Measurements from ENCODE around the gene SAP30BP.
"Not testable (repeated sequence)": the region's sequence is repeated elsewhere in the genome, so short reads cannot be mapped to it uniquely, and the experiment has no call there.

Gene SAP30BP

DNA sequence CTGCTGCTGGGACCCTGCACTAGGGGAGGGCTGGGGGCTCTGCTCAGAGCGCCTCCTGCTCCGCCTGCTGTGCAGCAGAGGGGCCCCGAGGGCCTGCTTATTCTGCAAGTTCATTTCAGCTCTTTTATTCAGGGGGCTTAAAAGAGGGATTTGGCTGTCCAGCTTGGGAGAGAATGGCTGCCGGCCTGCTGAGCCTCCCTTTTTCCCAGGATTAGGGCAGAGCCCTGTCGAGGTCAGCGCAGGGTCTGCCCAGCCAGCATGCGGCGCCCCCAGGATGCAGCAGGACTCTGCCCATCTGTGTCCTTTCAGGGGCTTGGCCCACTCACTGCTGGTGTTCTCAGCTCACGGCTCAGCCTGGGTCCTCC is 32.8 kb upstream of the SAP30BP start:
- DNase-seq: no peak

DNA sequence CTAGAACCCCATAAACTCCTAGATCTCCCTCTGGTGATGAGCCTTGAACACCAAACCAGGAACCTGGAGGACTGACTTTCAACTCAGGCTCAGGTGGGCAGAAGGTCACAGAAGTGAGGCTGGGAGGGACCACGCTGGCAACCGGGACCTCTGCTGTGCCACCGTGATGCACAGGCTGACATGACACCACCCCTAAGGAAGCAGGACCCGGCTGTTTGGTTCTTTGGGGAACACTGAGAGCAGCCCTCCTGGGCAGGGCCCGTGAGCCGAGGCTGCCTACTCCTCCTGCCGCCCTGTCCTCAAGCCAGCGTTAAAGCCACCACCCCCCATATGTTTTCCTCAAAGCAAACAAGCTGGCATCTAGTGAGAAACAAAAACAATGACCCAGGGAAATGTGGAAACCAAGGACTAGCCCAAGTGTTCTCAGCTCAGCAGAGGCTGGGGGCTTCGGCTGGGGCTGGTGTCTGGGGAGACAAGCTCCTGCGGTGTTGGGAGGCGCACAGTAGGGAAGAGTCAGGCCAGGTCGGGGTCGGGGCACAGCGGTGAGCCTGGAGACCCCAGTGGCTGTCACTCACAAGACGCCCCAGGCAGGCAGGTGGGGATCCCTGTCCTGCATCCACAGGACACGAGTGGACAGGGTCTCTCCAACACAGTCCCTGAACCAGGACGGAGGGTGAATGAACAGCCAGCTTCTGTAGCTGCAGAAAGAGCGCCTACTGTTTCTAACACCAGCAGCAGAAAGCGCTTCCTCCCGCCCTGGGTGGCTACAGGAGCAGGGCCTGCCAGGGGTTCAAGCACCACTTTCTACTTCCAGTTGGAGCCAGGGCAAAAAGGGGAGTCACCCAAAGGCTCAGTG is 32.2 kb upstream of the SAP30BP start:
- no peak for DNase-seq

DNA sequence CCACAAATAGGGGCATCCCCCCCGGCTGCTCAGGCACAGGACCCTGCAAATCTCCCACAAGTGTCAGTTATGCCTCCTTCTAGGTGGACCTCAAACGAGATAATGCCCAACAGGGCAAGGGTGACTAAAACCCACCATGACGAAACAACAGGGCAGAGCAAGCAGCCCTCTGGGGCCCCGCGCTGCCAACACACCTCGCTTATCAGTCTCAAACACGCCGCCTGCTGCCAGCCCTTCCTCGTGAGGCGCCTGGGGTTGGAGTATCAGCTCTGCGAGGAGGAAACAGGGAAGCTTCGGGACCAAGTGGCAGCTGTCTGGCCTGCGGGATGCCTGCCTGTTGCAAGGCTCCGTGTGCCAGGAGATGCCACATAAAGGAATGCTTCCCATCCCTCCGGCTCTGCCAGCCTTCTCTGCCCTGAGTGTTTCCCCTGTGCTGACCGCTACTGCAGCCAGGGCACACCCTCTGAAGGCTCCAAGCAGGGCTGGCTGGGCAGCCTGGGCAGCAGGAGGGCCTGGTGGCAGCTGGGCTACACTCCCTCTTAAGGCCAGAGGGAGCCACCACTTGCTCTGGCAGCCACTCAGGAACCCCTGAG is 31.4 kb upstream of the SAP30BP start:
- no peak for DNase-seq

DNA sequence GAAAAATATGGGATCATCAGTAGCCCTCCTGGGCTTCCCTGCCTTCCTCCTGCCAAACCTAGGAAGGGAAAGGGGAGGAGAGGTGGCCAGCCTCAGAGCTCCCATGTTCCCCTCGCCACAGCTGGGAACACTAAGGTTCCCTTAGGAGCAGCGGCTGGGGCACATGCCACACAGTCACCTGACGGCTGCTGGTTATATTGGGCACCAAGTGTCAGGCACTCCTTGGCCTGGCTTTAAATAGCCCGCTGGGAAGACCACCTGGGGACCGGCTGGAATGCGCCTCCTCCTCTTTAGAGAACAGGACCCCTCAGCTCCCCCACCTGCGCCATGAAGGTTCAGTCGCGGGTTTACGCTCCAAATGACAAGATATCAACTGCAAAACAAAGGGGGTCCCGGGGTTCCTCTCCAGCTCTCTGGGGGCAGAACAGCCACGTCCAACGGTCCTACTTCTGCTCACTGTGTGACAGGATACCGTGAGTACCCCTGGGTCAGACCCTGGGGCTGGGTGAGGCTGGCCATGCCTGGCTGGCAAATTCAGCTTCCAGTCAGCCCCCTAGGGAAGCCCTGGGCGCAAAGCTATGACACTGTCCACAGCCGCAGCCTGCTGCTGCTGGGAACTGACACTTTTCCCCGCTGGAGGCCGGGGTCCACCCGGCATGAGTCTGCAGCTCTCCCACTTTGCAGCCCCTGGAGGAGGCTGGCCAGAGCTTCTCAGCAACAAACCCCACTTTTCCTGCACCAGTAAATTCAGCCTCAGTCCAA is 30.6 kb upstream of the SAP30BP start:
- no peak for DNase-seq

DNA sequence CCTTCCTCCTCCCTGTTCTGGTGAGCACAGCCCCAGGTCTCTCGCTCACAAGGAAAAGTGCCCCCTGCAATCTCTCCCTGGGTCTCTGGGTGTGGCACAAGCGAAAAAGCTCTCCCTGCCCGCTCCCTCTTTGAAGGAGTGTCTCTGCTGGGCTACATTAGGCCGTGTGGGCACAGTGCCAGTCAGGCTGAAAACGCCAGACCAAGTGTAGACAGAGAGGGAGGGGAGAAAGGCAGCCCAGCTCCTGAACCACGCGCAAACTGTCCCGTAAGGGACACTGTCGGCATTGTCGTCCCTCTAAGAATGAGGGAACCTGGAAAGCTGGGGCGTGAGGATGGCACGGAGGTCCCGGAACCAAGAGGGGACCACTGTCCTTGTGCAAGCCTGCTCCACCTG is 30.0 kb upstream of the SAP30BP start:
- no peak for DNase-seq

DNA sequence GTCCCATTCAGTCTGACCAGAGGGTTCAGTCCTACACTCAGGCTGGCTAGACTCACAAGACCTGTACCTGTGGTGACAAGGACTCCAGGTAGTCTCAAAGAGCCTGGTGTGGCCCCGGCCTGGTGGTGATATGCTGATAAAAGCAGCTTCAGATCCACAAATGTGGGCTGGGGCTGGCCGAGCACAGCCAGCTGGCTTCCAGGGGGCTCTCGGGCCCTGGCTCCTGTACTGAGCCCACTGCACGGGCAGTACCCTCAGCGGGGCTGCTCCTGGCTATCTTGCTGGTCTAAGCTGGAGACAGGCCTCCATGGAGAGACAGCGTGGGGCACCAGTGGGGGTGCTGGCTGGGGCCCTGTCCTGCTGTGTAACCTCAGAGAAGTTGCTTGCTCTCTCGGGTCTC is 29.6 kb upstream of the SAP30BP start:
- no peak for DNase-seq

DNA sequence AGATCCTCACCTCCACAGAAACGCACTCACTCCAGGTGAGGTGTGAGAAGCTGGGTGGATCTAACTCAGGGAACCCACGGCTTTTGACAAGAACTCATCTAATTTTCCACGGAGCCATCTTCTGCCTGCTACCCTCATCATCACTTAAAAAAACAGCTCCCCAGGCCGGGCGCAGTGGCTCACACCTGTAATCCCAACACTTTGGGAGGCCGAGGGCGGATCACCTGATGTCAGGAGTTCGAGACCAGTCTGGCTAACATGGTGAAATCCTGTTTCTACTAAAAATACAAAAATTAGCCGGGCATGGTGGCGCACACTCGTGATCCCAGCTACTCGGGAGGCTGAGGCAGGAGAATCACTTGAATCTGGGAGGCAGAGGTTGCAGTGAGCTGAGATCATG is 29.1 kb upstream of the SAP30BP start:
- DNase-seq: not testable (repeated sequence)

DNA sequence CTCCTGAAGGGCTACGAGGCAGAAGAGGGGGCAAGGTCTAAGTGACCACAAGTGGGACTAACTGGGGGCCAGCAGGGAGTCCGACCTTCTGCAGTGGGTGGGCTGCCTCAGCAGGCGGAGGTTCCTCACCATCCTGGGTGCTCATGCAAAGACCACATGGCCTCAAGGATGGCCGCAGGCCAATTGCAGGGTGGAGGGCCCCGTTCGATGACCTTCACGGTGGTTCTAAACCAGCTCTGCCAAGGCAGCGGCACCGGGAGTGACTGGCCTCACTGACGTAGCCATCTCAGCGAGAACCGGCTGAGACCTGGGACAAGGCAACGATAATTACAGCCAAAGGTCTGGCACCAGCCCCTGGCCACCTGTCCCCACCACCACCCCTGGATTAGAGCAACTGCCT is 28.2 kb upstream of the SAP30BP start:
- DNase-seq: no peak

DNA sequence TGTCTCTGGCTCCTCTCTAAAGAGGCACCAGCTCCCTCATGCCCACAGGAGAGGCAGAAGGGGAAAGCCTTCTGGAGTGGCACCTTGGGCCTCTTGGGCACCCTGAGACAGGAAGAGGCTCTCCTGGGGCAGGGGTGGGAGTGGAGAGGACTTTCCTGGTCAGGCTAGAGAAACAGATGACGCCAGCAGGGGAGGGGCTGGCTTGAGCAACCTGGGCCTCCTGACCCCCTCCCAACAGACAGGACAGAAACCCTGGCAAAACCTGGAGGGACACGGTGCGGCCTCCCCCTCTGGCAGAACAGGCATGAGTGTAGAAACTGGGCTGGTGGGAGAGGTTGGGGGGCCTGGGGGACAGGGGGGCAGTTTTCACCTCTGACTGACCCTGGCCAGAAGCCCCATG is 27.8 kb upstream of the SAP30BP start:
- DNase-seq: no peak

DNA sequence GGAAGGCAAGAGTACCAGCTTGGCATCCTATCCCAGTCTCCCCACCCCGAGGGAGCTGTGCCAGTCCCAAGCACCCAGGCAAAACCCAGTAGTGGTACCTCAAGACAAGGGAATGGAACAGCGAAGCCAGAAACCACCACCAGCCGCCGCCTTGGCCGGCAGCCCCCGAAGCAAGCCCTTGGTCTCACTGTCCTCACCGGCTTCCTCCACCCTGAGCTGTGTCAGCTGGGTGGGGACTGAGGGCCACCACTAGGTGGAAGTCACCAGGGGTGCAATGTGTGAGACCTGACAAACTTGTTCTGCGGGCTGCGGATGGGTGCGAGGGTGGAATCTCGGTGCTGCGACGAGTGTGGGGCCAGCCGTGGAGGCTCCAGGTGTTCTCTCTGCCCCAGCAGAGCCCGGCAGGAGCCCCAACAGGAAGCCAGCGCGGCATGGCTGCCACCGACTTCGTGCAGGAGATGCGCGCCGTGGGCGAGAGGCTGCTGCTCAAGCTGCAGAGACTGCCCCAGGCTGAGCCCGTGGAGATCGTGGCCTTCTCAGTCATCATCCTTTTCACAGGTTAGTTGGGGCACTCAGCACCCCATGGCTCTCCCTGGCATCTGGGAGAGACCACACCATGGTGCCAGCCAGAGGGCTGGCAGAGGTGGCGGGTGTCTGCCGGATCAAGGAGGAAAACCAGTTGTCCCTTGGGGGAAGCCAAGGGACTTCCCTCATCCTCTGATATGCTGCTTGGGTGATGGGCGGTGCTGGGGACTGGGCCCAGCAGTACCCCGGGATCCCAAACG is 27.2 kb upstream of the SAP30BP start:
- DNase-seq: no peak

DNA sequence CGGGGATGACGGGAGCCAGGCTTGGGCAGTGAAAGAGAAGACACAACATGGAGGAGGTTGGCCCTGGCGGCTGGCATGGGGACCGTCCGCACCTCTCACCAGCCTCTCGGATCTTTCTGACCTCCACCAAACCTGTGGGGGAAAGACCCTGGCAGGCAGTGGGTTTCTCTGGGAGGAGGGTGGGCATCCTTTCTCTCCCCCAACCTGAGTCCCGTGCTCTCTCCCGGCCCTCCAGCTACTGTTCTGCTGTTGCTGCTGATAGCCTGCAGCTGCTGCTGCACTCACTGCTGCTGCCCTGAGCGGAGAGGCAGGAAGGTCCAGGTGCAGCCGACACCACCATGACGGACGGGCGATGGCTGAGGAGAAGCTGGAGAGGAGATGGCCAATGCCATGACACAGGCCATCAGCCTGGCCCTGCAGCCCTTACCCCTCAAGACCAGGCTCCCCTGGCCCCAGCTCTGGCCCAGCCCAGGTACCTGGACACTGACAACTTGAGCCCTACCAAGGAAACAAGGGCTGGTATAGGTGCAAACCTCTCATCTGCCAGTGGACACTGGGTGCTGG is 26.5 kb upstream of the SAP30BP start:
- DNase-seq: no peak

DNA sequence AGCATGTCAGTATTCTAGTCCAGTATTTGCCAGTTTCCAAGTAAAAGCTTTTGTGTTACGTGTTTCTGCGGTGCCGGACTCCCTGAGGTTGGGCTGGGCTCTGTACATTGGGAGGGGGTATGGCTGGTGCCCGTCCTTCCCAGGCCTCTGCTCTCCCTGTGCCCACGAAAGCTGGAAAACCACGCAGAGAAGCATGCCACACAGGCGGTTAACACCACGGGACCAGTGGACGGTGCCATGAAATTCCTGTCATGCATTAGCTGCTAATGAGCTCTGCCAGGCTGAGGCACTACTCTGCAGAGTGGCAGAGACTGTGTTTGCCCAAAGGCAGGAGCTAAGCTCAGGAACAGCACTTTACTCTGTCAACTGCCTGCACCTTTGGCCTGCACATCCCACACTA is 25.8 kb upstream of the SAP30BP start:
- no peak for DNase-seq

DNA sequence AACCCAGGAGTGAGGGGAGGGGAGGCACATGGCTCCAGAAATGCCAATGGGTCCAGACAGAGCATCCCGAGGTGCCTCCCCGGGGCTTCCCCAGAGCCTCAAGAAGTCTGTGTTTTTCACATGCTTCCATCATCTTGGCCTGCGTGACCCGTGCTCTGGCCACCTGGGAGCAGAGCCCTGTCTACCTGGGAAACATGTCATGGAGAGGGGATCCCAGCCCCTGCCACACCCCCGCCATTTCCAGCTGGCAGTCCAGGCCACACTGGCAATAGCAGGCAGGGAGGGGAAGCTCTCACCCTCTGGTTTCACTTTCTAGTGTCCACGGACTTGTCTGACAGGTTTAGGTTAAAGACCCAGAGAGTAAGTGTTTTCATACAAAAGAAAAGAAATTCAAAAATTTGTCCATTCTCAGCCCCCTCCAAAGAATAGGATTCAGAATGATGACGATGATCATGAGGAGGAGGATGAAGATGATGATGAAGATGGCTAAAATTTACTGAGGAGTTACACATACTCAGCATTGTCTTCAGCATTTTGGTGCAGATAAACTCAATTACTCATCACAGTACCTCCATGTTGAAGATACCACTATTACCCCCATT is 24.9 kb upstream of the SAP30BP start:
- no peak for DNase-seq

DNA sequence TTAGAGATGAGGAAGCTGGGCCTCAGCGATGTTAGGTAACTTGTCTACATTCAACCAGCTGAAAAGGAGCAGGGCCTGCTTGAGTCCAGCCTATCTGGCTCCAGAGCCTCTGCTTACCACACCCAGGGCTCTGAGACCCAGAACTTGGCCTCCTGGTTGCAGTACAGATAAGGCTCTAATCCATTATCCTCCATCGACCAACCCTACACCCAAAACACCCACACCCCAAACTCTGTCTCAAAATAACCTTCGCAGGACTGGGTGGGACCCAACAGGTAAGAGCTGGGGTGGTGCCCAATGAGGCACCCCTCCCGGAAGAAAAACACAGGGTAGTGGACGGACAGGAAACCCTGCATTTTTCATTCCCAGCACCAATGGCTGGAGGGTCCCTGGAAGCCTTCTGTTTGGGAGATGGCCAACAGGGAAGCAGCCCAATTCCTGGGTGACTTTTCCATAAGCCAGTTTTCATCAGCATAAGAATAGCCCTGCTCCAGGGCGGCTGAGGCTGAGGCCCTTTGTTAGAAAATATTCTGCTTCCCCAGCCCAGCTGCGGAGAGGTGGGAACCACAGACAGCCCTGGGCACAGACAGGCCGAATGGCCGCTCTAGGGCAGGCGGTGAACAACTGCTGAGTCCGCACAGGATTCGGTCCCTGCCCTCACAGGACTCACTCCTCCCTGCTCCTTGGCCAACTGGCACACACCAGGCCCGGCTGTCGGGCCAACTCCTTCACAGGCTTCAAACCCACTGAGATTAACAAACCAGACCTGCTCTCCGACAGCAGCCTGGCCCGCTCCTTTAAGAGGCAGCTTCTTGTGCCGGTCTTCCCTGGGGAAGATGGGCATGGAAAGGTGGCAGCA is 24.1 kb upstream of the SAP30BP start:
- no peak for DNase-seq

DNA sequence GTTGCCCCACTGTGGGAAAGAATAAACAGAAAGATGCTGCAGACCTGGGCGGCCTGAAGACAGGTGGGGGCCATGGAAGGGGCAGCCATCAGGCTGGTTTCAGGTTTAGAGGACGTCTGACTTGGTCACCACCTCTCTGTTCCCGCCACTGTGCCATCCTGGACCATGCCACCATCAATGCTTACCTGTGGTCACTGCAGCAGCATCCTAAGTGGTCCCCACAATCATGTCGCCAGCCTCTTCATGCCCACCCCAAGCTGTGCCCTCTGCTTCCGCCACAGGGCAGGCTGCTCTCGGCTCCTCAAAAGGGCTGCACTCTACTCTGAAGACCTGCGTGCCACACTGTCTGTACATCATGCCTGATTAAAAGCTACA is 23.5 kb upstream of the SAP30BP start:
- DNase-seq: no peak

DNA sequence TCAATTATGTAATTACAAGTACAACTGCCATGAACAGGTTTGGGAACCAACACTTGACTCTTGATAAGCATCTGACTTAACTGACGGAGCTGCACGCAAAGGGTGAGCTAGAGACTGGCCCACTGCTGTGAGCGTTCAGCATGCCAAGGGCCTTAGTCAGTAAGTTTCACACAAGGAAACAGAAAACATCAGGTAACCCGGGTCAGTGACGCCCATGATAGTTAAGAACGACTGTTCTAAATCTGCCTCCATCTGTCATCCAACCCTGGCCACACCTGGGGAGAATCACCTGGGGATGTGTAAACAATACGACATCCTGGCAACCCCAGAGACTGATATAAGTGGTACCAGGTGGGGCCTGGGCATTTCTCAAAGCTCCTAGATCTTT is 21.6 kb upstream of the SAP30BP start:
- no peak for DNase-seq

DNA sequence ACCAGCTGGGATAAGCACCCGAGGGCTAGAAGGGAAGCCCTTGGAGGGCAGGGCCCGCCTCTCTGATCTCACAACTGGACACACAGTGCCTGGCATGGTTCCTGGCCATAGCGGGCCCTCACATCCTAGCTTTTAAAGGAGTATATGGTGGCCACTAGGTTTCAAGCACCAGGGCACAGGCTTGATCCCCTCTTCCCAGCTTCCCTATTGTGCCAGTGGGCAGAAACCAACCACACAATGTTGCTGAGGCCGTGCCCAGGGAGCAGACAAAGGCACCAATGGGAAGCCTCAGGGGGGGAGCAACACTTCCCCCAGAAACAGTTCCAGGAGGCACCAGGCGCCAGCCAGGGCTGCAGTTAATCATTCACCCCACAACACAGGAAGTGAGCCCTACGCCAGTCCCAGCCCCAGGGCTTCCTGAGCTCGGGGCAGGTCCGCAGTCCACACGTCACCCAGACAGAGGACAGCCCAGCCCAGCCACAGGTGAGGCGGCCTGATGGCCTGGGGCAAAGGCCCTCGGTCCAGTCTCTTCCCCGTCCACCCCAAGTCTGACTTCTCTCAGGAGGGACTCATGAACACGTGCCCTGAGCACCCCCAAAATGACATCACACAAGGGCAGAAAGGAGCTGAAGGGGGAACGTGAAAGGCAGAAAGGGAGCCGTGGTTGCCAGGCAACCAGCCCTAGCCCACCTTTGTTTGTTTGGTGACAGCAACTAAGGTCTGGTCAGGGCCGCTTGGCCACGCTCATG is 21.1 kb upstream of the SAP30BP start:
- DNase-seq: no peak

DNA sequence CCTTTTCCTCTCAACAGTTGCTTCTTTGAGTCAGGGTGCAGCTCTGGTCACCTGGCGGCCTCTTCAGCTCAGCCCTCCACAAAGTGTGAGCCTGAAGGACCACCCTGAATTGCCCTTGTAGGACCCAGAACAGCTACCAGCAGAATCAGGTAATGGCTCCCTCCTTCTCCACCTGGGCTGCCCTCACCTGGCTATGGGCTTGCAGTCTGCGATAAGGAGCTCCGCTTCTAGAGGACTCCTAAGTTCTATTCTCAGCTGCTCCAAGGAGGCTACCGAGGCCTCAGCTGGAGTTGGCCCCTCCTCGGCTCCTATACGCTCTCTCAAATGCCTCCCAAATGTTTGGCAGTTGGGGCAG is 20.5 kb upstream of the SAP30BP start:
- no peak for DNase-seq

DNA sequence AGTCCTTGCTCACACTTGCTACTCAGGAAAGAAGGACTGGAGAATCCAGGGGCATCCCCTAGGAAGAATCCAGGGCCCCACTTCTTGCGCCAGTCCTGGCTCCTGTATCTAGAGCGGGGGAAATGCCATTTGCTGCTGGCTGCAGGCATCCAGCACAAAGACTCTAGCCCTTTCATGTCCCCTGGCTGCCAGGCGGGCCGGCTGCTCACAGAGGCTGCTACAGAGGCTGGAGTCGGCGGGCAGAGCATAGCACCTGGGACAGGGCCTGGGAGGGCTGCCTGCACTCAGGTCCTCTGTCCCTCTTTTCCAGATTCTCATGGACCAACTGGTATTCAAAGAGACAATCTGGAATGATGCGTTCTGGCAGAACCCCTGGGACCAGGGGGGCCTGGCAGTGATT is 20.1 kb upstream of the SAP30BP start:
- DNase-seq: no peak

DNA sequence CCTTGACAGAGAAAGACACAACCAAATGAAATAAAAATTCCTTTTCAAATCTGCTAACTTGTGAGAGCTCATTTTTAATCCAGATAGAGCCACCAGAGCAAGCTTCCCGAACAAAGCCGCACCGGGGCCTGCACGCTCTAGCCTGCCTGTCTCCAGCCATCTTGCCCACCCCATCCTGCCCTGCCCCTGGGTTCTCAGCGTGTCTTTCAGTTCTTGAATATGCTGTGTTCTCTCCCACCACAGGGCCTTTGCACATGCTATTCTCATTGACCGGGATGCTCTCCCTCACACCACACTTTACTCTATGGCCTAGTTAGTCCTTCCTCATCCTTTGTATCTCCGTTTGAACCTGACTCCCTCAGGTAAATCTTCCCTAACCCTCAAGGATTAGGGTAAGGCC is 19.2 kb upstream of the SAP30BP start:
- DNase-seq: no peak

DNA sequence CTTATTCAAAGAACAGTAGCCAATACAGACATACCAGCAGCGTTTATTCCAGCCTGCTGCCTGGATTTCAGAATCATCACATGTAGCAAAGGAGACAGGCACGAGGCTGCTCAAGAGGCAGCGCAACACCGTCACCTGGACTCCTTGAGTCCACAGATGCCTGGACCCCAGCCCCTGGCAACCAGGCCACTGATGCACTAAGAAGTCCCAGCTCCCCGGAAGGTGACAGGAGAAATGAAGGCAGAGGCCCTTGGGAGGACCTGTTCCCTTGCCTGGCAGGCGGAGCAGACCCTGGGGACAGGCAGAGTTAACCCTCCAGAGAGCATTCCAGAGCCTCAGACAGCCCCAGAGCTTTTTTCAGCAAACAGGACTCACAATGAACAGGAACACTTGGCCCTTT is 17.5 kb upstream of the SAP30BP start:
- no peak for DNase-seq

All from activated CD4-positive, alpha-beta T cell treated with anti-CD3 and anti-CD28 coated beads, Interleukin-2, amount 50 U/mL, for 48 hours (primary cell).